ENCODE measurements around the gene HMCES.
A peak's percentile ranks its signal among the peaks of the same experiment; 100 is the strongest.

Gene HMCES

GRCh38 chr3:129305592-129306091 lies 27.0 kb downstream of the HMCES start:
- peak; percentile 80 to 93 (median 90) for DNase-seq

DNA sequence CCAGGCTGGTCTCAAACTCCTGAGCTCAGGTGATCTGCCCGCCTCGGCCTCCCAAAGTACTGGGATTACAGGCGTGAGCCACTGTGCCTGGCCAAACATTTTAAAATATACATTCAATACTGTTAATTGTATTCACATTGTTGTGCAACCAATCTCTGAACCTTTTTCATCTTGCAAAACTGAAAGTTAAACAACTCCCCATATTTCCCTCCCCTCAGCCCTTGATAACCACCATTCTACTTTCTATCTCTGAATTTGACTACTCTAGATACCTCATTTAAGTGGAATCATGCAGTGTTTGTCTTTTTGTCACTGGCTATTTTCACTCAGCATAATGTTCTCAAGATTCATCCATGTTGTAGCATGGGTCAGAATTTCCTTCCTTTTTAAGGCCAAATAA lies 30.0 kb downstream of the HMCES start:
- no peak for DNase-seq

DNA sequence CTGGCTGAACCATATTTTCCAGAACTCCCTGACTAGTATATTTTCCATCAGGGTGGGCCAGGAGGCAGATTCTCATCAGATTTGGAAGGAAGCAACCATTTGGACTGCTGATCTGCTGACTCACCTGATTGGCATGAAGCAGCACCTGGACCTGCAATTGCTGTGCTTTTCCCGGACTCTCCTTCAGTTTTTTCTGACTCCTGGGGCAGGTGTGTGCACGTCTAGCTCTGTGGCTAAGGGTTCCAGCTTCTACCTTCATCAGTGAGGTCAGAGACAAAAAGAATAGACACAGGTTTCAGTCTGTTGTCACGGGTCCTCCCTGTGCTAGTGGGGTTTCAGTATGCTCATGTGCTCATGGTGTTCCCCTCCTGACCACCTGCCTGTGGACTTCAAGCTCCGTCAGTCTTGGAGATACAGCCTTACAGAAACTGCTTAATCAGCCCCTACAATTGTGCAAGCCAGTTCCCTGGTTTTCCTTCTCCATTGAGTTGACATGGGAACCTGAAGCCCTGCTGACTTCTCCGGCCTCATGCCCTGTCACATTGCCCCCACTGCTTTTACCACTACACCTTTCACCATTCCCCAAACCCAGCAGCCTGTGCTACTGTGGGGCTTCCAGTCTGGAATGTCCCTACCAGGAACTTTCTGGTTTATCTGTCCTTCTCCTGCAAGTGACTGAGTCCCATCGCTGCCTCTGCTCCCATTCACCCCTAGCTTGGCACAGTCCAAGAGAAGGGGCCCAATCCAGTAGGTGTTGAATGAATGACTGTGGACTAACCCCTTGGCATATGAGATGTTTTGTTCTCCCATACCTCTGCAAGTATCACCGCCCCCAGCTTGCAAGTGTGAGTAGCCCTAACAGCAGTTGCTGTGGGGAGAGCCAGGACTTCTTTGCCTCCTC lies 31.7 kb downstream of the HMCES start:
- DNase-seq: peak; percentile 58 to 76 (median 72)

GRCh38 chr3:129311054-129311902 lies 32.6 kb downstream of the HMCES start:
- DNase-seq: no peak

GRCh38 chr3:129312021-129312639 lies 33.5 kb downstream of the HMCES start:
- no peak for DNase-seq

DNA sequence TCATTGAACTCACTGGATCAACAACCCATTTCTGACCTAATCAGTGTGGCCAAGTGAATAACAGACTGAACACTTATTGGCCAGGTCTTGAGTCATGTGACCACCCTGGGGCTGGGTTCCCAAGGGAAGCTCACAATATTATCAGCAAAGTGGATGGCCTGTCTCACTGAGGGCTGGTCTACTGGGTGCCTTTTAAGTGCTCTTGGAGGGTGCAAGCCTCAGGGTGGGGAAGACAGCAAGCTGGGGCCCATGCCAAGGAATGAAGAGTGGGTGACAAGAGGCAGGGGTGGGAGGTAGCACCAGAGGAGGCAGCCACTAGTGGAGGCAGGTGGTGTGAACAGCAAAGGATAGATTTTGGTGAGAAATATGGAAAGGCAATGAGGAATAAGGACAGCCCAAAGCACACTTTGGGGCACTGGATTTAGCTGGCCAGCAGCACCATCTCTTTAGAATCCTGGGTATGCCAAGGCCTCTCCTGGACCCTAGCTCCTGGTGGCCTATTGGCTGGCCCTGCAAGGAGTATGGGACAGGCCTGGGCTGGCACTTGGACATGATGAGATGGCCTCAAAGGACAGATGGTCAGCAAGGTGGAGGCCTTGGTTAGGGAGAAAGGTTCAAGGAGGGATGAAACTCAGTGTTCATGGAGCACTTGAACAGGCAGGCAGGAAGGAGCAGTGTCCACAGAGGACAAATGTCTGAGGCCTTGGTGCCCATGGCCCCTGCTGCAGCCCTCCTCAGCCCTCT lies 34.2 kb downstream of the HMCES start:
- no peak for DNase-seq

DNA sequence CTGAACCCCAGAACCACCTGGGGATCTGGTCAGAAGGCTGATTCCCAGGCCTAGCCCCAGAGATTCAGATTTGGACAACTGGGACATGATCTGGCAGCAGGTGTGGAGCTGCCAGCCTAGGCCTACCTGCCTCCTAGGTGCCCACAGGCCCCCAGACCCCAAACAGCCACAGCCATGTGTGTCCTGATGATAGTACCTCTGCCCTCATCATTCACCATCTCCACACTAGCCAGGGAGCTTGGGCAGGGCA lies 34.7 kb downstream of the HMCES start:
- DNase-seq: no peak

GRCh38 chr3:129313665-129314385 lies 35.2 kb downstream of the HMCES start:
- peak in 3 of 4 experiments; percentile 20 to 27 (median 24) for DNase-seq

DNA sequence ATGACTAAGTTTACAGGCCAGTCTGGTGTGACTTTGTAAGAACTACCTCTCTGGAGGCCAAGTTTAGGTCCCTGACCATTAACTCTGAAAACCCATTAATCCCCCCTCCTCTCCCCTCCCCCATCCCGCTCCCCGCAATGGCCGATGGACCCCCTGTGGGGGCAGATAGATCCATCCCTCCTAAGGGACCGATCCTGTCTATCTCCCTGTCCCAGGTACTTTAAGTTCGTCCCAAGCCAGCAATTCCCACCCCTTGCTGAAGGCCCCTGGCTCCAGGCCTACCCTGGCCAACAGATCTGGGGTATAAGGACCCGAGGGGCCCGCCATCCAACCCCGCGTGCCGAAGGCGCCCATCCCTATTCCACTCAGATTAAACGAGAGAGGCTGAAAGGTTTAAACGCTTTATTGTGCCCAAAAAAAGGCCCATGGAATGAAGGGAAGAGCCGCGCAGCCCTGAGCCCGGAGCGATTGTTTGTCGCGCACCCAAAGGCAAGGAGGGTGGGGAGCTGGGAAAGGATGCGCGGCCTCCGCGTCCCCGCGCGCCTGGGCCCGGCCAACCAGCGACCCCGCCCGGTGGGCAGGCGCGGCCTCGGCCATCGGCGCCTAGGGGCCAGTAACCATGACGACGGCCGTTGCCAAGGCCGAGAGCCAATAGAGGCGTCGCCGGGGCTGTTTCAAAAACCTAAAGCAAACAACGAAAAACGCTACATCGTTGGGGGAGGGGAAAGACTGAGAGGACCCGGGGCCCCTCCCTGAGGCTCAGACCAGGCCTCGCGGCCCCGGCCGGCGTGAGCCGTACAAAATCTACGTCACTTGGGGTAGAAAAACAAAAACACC lies 35.9 kb downstream of the HMCES start:
- DNase-seq: peak; percentile 72 to 86 (median 77)

DNA sequence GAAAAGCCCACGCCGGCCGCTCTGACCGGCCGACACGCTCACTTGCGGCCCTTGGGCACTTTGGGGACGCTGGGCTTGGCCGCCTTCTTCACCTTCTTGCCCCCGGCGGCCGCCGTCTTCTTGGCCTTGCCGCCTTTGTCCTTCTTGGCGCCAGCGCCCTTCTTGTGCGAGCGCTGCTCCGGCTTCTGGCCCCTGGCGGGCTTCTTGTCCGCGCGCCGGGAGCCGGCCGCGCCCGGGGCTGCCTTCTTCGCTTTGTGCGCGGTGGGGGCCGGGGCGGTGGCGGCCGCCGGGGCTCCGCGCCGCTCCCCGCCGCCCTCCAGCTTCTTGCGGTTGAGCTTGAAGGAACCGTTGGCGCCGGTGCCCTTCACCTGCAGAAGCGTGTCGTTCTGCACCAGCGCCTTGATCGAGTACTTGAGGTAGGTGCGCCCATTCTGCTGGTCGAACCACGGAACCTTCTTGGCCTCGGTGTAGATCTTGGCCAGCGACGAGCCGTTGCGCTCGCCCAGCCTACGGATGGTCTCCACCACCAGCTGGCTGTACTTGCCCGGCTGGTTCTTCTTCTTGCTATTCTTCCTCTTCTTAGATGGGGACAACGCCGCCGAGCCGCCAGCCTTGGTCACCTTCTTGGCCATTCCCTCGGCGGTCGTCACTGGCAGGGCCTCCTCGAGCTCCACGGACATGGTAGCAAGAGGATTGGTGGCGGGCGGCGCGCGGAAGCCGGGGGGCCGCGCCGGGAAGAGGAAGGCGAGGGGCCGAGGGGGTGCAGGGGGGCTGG lies 36.7 kb downstream of the HMCES start:
- peak; percentile 44 to 75 (median 62) for DNase-seq

- no peak for DNase-seq
These were observed 37.3 kb downstream of the HMCES start for GRCh38 chr3:129315998-129316247.

- DNase-seq: peak; percentile 89 to 95 (median 94)
These were observed 37.8 kb downstream of the HMCES start for GRCh38 chr3:129316248-129317013.

GRCh38 chr3:129317014-129317771 lies 38.5 kb downstream of the HMCES start:
- no peak for DNase-seq

GRCh38 chr3:129317848-129318247 lies 39.2 kb downstream of the HMCES start:
- no peak for DNase-seq

DNA sequence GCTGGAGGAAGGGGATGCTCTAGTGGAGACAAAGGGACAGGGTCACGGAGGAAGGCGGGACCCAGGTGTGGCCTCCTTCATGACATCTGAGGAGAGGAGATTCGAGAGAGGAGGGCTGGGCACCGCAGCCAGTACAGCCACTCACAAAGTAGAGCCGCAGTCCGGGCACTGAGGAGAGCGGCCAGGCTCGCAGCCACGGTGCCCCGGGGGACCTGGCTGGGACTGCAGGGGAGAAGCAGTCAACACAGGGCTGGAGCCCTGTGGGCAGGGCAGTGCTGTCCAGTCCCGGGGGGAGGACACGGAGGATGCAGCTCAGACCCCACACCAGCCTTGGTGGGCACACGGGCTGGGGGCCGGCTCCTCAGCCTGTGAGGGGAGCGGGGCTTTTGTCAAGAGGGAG lies 40.3 kb downstream of the HMCES start:
- no peak for DNase-seq

DNA sequence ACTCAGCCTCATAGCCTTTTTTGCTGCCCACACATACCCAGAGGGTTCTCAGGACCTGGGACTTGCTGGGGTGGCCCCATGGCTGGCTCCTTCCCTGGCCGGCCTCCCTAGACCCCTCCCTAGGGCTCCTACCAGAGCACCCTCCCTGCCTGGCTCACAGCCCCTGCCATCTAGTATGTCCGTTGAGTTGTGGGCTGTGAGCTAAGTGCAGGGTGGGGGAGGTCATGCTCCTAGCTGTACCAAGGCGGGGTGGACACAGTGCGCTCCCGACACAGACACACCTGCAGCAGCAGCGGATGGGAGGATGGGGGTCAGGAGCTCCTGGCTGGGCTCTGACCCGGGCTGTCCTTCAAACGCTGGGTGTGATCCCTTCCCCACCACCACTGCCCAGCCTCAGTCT lies 41.6 kb downstream of the HMCES start:
- no peak for DNase-seq

DNA sequence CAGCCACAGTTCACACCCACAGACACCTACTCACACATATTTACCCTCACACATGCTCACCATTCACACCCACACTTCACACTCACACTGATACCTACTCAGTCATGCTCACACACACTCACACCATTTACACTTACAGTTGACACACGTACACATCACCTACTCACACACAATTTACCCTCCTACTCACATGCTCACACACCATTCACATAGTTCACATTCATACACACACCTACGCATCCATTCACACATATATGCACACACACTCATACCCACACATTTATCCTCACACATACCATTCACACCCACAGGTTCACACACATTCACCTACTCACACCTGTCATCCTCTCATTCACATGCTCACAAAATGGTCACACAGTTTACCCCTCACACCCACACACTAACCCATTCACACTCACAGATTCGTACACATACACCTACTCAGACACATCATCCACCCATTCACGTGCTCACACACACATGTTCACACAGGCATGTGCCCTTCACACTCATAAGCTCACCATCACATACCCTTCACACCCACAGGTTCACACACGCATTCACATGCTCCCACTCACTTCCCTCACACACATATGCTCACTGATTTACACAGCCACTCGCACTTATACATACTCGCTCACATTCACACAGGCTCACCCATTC lies 42.3 kb downstream of the HMCES start:
- no peak for DNase-seq

DNA sequence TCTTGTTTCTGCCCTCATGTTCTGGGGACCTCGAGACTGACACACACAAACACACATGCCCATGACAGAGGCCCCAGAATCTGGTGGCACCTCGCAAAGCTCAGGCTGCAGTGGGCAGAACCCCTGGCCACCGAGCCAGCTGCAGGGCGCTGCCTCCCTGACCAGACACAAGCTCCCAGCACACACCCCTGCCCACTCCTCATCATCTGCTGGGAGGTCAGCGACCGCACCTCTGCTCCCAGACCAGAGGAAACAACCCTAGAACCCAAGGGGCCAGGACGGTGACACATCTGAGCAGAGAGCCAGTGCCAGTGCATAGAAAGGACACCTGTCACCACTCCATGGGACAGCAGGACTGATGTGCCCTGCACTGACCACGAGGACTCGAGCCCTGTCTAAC lies 43.2 kb downstream of the HMCES start:
- DNase-seq: no peak

All from suppressor macrophage (primary cell).